ENCODE measurements around the gene KPNA1. TPM values are rescaled to one million over a fixed set of nuclear protein-coding genes. Genes with fewer than 3 reads are reported as not detected.

KPNA1 gene
- total RNA-seq, 1 experiment from 2014 or later = 58.8 TPM

DNA sequence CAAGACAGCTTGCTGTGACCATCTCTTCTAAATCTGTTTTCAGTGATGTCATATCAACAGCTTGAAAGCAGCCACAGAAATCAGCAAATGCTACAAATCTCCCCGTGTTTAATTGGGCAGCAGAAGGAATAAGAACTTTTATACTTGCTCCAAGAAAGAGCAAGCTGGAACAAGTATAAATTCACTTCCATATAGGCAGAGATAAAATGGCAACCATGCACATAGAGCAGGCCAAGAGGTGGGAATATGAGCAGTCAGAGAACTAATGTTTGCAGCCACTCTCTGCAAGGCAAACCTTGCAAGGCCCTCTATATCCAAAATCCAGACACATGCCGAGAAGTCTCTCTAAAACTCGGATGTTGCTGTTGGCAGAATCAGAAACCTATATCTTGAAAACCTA is 33.3 kb upstream of the KPNA1 start:
- H3K27me3 Mint-ChIP-seq (ENCODE audit: low read depth) = no peaks in the 10 kb centered on the region
- H3K4me3 Mint-ChIP-seq = no peak overlapping the region
- no peak overlapping the region for H3K27ac Mint-ChIP-seq
- ATAC-seq (no peak), DNase-seq (ENCODE audit: low spot score) (no peak)
- TF ChIP-seq ATF1 (CRISPR knock-in tag; IDR thresholded peaks at IDR 0.05) (no peak), ZBTB21 (CRISPR knock-in tag; IDR thresholded peaks at IDR 0.05; ENCODE audit: borderline replicate concordance) (no peak), TCF7 (CRISPR knock-in tag; IDR thresholded peaks at IDR 0.05; ENCODE audit: low read depth) (no peak), ZNF317 (CRISPR knock-in tag; IDR thresholded peaks at IDR 0.05; ENCODE audit: borderline replicate concordance, low read depth) (no peak), NR1H2 (CRISPR knock-in tag; IDR thresholded peaks at IDR 0.05) (no peak), ESRRA (CRISPR knock-in tag; IDR thresholded peaks at IDR 0.05; ENCODE audit: borderline replicate concordance) (no peak), ZNF138 (CRISPR knock-in tag; conservative IDR thresholded peaks at IDR 0.05) (no peak), FOXP1 (CRISPR knock-in tag; IDR thresholded peaks at IDR 0.05; ENCODE audit: borderline replicate concordance) (no peak), ZNF396 (CRISPR knock-in tag; IDR thresholded peaks at IDR 0.05; ENCODE audit: borderline replicate concordance) (no peak), TEAD4 (CRISPR knock-in tag; IDR thresholded peaks at IDR 0.05) (no peak), GTF2I (CRISPR knock-in tag; conservative IDR thresholded peaks at IDR 0.05) (no peak), HMGA2 (CRISPR knock-in tag; IDR thresholded peaks at IDR 0.05) (no peak)
- TF ChIP-seq, protein P1, sequence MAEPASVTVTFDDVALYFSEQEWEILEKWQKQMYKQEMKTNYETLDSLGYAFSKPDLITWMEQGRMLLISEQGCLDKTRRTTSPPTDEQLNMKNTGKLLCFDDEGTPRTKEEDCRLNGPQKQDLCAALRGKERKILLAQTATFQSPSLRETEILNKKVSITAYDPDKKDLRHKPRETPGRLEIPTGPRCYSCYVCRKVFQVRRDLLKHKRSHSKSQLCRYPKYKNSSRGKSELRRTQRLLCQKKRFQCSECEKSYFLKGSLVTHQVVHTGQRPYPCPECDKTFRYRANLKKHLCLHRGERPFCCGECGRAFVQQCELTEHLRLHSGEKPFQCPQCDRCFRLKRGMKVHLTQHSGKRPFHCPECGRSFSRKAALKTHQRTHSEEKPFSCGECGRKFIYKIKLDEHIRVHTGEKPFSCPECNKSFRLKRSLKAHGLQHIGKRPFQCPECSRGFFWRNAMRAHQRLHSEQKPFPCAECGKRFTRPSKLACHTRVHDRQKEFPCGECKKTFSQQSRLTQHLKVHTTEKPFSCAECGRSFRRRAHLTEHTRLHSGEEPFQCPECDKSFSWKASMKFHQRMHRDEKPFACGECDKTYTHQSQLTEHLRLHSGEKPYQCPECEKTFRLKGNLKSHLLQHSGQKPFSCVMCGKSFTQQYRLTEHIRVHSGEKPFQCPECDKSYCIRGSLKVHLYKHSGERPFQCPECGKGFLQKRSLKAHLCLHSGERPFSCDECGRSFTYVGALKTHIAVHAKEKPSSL (CRISPR knock-in tag; conservative IDR thresholded peaks at IDR 0.05) = no peak
- TF ChIP-seq, protein P2, sequence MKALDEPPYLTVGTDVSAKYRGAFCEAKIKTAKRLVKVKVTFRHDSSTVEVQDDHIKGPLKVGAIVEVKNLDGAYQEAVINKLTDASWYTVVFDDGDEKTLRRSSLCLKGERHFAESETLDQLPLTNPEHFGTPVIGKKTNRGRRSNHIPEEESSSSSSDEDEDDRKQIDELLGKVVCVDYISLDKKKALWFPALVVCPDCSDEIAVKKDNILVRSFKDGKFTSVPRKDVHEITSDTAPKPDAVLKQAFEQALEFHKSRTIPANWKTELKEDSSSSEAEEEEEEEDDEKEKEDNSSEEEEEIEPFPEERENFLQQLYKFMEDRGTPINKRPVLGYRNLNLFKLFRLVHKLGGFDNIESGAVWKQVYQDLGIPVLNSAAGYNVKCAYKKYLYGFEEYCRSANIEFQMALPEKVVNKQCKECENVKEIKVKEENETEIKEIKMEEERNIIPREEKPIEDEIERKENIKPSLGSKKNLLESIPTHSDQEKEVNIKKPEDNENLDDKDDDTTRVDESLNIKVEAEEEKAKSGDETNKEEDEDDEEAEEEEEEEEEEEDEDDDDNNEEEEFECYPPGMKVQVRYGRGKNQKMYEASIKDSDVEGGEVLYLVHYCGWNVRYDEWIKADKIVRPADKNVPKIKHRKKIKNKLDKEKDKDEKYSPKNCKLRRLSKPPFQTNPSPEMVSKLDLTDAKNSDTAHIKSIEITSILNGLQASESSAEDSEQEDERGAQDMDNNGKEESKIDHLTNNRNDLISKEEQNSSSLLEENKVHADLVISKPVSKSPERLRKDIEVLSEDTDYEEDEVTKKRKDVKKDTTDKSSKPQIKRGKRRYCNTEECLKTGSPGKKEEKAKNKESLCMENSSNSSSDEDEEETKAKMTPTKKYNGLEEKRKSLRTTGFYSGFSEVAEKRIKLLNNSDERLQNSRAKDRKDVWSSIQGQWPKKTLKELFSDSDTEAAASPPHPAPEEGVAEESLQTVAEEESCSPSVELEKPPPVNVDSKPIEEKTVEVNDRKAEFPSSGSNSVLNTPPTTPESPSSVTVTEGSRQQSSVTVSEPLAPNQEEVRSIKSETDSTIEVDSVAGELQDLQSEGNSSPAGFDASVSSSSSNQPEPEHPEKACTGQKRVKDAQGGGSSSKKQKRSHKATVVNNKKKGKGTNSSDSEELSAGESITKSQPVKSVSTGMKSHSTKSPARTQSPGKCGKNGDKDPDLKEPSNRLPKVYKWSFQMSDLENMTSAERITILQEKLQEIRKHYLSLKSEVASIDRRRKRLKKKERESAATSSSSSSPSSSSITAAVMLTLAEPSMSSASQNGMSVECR (CRISPR knock-in tag; IDR thresholded peaks at IDR 0.05; ENCODE audit: borderline replicate concordance) = no peak
- TF ChIP-seq, protein P3, sequence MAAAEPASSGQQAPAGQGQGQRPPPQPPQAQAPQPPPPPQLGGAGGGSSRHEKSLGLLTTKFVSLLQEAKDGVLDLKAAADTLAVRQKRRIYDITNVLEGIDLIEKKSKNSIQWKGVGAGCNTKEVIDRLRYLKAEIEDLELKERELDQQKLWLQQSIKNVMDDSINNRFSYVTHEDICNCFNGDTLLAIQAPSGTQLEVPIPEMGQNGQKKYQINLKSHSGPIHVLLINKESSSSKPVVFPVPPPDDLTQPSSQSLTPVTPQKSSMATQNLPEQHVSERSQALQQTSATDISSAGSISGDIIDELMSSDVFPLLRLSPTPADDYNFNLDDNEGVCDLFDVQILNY (CRISPR knock-in tag; IDR thresholded peaks at IDR 0.05) = no peak
- TF ChIP-seq, protein P4, sequence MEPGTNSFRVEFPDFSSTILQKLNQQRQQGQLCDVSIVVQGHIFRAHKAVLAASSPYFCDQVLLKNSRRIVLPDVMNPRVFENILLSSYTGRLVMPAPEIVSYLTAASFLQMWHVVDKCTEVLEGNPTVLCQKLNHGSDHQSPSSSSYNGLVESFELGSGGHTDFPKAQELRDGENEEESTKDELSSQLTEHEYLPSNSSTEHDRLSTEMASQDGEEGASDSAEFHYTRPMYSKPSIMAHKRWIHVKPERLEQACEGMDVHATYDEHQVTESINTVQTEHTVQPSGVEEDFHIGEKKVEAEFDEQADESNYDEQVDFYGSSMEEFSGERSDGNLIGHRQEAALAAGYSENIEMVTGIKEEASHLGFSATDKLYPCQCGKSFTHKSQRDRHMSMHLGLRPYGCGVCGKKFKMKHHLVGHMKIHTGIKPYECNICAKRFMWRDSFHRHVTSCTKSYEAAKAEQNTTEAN (CRISPR knock-in tag; IDR thresholded peaks at IDR 0.05) = no peak
- TF ChIP-seq, protein P5, sequence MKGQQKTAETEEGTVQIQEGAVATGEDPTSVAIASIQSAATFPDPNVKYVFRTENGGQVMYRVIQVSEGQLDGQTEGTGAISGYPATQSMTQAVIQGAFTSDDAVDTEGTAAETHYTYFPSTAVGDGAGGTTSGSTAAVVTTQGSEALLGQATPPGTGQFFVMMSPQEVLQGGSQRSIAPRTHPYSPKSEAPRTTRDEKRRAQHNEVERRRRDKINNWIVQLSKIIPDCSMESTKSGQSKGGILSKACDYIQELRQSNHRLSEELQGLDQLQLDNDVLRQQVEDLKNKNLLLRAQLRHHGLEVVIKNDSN (CRISPR knock-in tag; IDR thresholded peaks at IDR 0.05) = no peak
- TF ChIP-seq, protein P6, sequence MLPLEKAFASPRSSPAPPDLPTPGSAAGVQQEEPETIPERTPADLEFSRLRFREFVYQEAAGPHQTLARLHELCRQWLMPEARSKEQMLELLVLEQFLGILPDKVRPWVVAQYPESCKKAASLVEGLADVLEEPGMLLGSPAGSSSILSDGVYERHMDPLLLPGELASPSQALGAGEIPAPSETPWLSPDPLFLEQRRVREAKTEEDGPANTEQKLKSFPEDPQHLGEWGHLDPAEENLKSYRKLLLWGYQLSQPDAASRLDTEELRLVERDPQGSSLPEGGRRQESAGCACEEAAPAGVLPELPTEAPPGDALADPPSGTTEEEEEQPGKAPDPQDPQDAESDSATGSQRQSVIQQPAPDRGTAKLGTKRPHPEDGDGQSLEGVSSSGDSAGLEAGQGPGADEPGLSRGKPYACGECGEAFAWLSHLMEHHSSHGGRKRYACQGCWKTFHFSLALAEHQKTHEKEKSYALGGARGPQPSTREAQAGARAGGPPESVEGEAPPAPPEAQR (CRISPR knock-in tag; IDR thresholded peaks at IDR 0.05) = no peak
- TF ChIP-seq, protein P7, sequence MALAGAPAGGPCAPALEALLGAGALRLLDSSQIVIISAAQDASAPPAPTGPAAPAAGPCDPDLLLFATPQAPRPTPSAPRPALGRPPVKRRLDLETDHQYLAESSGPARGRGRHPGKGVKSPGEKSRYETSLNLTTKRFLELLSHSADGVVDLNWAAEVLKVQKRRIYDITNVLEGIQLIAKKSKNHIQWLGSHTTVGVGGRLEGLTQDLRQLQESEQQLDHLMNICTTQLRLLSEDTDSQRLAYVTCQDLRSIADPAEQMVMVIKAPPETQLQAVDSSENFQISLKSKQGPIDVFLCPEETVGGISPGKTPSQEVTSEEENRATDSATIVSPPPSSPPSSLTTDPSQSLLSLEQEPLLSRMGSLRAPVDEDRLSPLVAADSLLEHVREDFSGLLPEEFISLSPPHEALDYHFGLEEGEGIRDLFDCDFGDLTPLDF (CRISPR knock-in tag; IDR thresholded peaks at IDR 0.05) = no peak
- TF ChIP-seq, protein P8, sequence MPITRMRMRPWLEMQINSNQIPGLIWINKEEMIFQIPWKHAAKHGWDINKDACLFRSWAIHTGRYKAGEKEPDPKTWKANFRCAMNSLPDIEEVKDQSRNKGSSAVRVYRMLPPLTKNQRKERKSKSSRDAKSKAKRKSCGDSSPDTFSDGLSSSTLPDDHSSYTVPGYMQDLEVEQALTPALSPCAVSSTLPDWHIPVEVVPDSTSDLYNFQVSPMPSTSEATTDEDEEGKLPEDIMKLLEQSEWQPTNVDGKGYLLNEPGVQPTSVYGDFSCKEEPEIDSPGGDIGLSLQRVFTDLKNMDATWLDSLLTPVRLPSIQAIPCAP (CRISPR knock-in tag; IDR thresholded peaks at IDR 0.05) = no peak
- ChIA-PET CTCF (interaction anchor here (1.5 kb wide), 1 partner anchor 130 kb away, joined by 3 read pairs; no protein-coding TSS in a partner anchor), POLR2A (no interaction called here)
- H3K4me1 Mint-ChIP-seq = peaks cover 7% of the 10 kb centered on the region
- H3K36me3 Mint-ChIP-seq = no peaks in the 10 kb centered on the region
- no peaks in the 10 kb centered on the region for H3K9me3 Mint-ChIP-seq

All from WTC11 (cell line).